ENCODE data around the gene ADAMTS10.
"Not testable (repeated sequence)": the region's sequence is repeated elsewhere in the genome, so short reads cannot be mapped to it uniquely, and the experiment has no call there.

Gene ADAMTS10

DNA sequence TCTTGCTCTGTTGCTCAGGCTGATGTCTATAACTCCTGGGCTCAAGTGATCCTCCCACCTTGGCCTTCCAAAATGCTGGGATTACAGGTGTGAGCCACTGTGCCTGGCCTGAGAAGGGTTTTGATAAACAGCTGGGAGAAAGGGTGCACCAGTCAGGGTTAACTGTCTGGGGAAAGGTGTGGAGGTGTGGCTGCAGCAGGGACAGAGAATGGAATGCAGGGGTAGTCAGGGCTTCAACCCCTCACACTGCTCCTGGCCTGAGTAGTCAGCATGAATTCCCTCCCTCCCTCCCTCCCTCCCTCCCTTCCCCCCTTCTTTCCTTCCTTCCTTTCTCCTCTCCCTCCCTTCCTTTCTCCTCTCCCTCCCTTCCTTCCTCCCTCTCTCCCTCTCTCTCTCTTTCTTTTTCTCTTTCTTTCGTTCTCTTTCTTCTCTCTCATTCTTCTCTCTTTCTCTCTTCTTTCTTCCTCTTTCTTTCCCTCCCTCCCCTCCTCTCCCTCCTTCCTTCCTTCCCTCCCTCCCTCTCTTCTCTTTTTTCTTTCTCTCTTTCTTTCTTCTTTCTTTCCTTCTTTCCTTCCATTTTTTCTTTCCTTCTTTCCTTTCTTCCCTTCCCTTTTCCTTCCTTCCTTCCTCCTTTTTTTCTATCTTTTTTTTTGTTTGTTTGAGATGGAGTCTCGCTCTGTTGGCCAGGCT lies 49.3 kb downstream of the ADAMTS10 start:
- no peak for DNase-seq (ENCODE audit: low read depth in 2 of 2)

DNA sequence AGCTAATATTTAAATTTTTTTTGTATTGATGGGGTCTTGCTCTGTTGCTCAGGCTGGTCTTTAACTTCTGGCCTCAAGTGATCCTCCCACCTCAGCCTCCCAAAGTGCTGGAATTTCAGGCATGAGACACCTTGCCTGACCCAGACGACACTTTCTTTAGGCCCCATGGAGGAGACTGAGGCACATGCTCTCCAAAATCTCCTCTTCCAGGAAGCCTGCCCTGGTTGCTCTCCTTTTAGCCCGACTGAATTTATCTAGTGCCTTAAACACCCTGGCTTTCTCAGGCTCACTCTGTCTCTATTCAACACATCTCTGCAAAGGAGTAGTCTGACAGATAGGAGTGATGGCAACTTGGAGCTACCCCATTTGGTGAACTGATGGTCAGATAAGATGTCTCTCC lies 52.2 kb downstream of the ADAMTS10 start:
- no peak for DNase-seq (ENCODE audit: low read depth in 2 of 2)

DNA sequence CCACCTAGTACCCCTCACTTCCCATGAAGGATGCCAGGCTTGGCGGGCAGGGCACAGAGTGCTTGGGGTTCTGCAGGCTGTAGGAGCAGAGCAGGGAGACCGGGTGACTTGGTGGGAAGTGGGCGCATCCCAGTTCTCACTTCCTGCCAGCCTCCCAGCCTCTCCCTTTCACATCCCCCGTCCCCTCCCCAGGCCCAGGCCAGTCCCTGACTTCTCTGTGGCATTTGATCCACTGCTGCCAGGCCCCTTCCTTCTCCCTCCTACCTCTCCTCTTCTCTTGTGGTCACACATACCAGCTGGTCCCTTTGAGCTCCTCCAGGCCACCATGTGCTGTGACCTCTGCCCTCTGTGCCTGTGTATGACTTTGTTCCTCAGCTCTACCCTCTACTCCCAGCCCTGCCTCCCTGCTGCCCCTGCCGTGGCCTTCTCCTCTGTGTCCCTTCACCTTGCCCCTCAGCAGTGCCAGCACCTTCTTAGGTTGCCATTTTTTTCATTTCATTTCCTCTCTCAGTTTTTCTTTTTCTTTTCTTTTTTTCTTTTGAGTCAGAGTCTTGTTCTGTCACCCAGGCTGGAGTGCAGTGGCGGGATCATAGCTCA lies 52.8 kb downstream of the ADAMTS10 start:
- no peak for DNase-seq (ENCODE audit: low read depth in 2 of 2)

DNA sequence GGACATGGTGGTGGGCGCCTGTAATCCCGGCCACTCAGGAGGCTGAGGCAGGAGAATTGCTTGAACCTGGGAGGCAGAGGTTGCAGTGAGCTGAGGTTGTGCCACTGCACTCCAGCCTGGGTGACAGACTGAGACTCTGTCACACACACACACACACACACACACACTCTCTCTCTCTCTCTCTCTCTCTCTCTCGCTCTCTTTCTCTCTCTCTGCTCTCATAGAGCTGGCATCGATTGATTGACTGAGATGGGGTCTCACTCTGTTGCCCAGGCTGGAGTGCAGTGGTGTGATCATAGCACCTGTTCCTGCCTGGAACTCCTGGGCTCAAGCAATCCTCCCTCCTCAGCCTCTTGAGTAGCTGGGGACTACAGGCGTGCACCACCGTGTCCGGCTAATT lies 56.8 kb downstream of the ADAMTS10 start:
- not testable (repeated sequence) for DNase-seq (ENCODE audit: low read depth in 2 of 2)

DNA sequence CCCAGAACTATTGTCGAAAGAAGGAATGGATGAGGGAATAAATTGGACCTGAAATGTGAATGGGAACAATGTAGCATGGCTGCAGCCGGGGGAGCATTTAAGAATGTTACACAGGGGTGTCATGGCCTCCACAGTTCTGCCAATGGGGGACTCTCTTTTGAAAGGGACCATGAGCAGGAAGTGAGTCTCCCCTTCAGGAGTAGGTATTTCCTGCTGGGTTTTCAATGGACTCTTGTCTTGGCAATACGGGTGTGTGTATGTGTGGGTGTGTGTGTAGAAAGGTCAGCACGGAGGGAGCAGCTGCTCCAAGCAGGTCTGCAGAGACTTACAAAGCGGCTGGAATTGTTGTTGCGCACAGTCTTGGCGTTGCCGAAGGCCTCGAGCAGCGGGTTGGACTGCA lies 57.7 kb downstream of the ADAMTS10 start:
- no peak for DNase-seq (ENCODE audit: low read depth in 2 of 2)

DNA sequence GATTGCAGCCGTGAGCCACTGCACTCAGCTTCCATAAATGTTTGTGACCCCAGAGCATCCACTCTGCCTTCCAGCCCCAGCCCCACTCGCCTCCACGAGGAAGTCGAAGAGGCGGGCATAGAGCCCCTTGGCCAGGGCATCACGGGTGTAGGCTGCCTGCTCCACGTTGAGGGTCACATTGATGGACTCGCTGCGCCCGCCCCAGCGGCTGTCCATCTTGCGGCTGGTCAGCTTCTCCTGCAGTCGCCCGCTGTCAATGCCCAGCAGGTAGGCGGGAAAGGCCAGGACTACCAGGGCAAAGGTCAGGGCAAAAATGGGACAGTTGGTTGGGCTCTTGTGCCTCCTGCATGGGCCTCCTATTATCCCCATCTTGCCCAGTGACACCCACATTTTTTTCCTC lies 60.4 kb downstream of the ADAMTS10 start:
- no peak for DNase-seq (ENCODE audit: low read depth in 2 of 2)

DNA sequence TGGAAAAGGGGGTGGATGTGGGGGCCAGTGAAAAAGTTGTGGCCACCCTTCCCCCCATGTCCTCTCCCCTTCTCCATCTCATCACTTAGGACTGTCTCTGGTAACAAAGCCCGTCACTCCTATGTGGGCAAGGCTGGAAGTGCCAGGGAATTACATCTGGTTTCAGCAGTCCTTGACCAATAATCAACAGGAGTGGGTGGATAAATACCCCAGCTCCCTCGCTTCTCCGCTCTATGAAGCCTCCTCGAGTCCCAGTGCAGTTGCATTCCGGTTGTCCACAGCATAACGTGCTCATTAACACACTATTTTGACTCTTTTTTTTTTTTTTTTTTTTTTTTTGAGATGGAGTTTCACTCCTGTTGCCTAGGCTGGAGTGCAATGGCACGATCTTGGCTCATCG lies 64.8 kb downstream of the ADAMTS10 start:
- DNase-seq (ENCODE audit: low read depth in 2 of 2), result no peak

DNA sequence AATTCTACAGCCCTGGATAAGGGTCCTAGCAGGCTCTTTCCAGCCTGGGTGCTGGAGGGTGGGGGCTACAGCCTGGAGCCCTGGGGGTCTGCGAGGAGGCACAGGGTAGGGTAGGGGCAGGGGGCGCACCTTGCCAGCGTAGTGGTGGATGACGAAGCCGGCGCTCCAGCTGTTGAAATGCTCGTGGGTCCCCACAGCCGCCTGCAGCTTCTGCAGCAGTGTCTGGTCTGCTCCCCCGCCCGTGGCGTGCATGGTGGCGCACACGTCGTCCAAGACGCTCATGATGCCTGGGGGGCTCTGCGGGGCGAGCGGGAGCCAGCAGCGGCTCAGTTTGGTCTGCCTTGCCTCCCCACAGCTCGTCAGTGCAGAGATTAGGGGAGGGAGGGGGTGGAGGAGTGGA lies 66.3 kb downstream of the ADAMTS10 start:
- DNase-seq (ENCODE audit: low read depth in 2 of 2), result no peak

DNA sequence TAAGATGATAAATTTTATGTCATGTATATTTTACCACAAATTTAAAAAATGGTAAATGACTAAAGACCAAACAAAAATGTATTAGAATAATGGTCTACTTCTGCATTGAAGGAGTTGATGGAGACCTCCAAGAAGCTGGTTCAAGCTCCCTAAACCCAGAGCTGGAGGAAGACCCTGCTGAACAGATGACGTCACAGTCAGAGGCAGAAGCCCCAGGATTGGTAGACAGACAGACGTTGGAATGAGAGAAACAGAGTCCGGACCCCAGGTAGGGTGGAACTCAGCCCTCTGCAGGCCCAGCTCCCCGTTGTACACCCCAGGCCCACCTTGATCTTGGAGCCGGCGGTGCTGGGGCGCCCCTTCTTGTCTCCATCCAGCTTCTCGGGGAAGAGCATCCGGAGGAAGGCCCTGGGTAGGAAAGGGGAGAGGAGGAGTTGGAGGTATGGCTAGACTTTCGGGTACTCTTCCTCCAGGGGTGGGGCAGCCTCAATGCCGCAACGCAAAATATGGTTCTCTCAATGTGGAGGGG lies 70.8 kb downstream of the ADAMTS10 start:
- no peak for DNase-seq (ENCODE audit: low read depth in 2 of 2)

DNA sequence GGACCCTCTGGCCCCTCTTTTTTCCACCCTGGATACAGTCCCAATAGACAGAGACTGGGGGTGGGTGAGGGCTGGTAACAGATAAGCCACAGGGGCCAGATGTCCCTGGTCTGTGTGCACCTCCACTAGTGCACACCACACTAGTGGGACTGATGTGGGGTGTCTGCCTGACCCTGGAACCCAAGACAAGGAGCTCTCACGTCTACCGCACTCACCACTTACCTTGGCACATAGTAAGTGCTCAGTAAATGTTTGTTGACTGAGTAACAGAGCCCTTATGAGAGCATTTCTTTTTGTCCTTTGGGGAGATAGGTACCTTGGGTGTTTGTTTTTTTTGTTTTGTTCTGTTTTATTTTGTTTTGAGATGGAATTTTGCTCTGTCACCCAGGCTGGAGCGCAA lies 73.4 kb downstream of the ADAMTS10 start:
- no peak for DNase-seq (ENCODE audit: low read depth in 2 of 2)

DNA sequence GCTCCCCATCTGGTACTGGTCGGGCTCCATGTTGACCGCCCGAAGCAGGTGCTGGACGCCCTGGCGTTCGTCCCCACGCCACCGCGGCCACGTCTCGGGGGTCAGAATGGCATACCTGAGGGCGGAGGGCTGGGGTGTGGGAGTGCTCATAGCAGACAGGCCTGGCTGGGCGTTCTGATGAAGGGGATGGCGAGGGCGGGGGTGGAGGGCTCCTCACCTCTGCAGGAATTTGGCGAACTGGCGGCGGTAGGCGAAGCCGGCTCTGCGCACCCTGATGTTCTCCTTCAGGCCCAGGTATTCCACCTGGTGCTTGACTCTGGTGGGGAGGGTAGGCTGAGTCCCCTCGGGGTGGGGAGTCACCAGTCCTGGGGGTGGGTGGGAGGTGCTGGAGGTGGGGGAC lies 74.2 kb downstream of the ADAMTS10 start:
- DNase-seq (ENCODE audit: low read depth in 2 of 2), result no peak

DNA sequence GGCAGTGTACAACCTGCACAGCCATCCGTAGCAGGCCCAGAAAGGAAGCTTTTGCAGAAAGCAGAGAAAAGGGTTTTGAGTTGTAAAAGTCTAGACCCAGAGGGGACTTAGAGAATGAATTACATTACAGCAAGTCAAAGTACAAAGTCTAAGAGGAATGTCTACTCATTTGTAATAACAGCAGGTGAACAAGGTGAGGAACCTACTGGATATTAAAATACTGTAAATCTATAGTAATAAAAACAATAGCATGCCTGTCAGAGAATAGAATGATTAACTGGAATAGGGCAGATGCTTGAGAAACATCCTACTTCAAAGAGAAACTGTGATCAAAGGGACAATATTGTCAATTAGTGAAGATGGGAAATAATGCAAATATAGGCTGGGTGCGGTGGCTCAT lies 78.3 kb downstream of the ADAMTS10 start:
- no peak for DNase-seq (ENCODE audit: low read depth in 2 of 2)

DNA sequence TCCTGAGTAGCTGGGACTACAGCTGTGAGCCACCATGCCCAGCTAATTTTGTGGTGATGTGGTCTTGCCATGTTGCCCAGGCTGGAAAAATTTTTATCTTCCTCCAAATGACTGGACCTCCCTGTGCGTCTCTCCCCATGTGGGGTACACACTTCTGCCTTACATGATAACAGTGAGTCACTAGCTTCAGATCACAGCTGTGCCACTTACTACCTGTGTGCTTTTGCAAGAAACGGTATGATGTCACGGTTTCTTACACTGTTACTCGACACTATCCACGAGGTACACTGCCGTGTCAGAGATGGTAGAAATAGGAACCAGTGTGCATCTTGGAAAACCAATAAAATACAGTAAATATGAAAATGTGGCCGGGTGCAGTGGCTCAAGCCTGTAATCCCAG lies 79.0 kb downstream of the ADAMTS10 start:
- no peak for DNase-seq (ENCODE audit: low read depth in 2 of 2)
